GM19463 (cell line): ENCODE measurements around the gene FNBP1.

ENCODE experiments used
- ATAC-seq: cut with Tn5 transposase; IDR thresholded peaks from one replicate; pipeline ENCODE4 v1.9.1; 2021; ENCODE audit warnings: mild to moderate bottlenecking, moderate library complexity; ENCODE audit not compliant: unreplicated experiment

Gene FNBP1

DNA sequence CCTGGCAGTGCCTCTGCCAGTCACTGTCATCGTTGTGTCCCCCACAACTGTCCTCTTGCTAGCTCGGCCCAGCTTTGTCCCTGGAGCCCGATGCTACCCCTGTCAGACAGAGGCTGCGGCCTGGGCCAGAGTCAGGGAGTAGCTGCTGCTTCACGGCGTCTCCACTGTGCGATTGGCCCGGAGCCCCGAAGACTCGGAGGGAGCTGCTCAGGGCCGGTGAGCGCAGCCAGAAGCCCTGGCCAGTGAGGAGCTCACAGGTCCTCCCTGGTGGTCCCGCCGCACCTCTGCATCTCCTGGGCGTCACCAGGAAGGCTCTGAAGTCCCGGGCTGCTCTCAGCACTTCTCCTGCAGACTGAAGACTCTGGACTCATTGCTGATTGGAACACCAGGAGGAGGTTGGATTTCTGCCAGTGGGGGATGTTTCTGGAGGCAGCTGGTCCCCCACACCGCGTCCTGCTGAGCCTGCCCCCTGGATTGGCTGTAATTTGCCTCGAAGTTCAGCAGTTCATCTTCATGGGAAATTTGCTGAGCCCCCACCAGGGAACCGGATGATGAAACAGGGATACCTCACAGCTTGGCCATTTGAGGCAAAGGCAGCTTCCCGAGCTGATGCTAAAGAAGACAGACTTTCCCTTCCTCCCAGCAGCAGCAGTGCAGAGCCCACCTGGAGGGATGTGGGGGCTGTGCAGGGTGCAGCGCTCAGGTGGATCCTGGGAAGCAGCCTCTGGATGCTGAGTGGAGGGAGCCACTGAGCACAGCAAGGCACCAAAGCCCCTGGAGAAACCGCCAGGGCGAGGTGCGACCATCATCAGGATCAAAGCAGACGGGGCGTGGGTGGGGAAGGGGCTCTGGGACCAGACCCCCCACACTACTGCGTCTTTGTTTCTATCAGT, 162.1 kb downstream of the FNBP1 start:
- no peak for ATAC-seq

DNA sequence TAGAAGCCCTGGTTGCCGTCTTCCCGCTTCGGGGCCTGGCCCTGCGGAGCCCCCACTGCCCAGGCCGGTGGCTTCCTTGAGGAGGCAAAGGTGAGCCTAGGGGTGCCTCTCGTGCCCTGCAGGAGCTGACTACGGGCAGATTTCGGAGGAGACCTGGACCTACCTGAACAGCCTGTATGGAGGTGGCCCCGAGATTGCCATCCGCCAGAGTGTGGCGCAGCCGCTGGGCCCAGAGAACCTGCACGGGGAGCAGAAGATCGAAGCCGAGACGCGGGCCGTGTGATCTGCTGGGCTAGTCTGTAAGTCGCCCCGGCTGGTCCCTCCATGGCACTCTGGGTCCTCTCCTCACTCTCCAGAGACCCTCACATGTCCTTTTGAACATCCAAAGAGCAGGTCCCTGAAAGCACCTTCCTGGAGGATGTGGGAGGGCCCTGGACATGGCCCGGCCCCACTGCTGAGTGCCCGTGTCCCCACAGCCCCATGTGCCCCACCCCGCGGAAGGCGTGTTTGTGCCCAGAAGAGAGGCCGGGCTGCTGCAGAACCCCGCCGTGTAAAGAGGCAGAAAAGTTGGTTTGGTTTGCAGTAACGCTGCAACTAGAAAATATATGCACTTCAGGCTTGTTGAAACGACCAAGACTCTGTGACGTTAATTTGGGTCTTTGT, 162.9 kb downstream of the FNBP1 start:
- ATAC-seq: no peak

DNA sequence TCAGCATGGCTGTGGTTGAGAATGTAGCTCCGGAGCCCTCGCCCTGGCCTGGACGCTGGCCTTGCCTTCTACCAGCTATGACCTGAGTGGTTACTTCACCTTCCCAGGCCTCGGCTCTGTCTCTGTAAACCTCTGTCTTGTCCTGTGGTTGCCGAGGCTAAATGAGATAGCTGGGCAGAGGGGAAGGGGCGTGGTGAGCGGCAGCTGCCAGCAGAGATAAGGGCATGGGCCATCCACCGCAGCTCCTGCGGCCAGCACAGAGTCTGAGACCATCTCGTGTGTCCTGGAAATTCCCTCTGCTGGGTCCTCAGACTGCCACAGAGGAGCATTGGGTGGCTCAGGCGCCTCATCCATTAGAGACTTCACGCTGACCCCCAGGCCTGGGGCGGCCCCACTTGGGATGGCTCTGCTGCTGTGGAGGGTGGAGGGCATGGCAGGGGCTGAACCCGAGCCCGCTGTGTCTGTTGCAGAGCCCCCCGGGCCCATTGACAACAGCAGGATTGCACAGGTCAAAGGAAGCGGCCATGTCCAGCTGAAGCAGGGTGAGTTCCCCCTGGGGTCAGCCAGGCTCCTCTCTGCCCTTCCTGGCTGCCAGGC, 163.8 kb downstream of the FNBP1 start:
- no peak for ATAC-seq

- no peak for ATAC-seq
Observed at GRCh38 chr9:129878291-129878690, 164.7 kb downstream of the FNBP1 start.

- ATAC-seq: no peak
Observed at GRCh38 chr9:129876815-129877214, 166.2 kb downstream of the FNBP1 start.

- ATAC-seq: no peak
Observed at GRCh38 chr9:129875687-129876395, 167.1 kb downstream of the FNBP1 start.

- no peak for ATAC-seq
Observed at GRCh38 chr9:129875181-129875611, 167.8 kb downstream of the FNBP1 start.

- no peak for ATAC-seq
Observed at GRCh38 chr9:129874261-129875101, 168.5 kb downstream of the FNBP1 start.

GRCh38 chr9:129873563-129874190, 169.3 kb downstream of the FNBP1 start:
- no peak for ATAC-seq

DNA sequence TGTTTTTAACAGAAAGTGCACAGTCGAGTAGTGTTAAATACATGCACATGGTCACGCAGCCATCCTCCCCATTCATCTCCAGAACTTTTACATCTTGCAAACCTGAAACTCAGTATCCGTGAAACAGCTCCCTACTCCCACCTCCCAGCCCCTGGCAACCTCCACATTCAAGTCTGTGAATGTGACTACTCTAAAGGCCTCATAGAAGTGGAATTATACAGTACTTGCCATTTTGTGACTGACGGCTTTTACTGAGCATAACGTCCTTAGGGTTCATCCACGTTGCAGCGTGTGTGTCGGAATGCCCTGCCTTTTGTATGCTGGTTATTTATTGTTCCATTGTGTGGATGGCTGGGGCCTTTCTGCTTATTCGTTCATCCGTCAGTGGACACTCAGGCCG, 171.9 kb downstream of the FNBP1 start:
- ATAC-seq: no peak

DNA sequence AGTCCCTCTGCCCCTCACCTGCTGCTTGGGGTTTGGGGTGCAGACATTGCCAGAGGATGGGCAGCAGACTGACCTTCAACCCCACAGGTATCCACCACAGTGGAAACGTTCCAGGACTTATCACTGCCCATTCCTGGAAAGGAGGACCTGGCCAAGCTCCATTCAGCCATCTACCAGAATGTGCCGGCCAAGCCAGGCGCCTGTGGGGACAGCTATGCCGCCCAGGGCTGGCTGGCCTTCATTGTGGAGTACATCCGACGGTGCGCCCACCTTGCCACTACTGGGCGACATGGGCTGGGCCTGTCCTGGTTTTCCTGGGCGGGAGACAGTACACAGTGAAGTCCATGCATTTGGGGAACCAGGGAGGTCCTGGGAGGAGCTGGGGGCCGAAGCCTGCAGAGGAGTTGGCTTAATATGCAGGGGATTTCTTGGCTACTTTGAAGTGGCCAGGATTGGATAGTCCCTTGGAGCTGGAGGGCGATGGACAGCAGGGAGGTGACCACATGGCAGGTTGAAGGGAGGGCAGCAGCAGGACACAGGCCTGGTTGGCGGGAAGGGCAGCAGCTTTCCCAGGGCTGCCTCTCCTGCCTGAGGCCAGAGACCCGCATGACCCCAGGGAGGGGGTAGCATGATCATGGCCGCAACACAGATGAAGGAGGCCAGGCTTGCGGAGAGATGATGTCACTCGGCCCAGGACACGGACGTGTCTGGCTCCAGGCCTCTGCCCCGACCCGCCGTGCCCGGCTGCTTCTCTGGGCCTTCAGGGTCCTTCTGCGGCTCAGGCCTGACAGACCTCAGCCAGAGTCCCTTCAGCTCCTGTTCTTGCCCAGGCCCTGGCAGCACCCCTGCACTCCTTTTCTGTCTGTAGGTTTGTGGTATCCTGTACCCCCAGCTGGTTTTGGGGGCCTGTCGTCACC, 173.1 kb downstream of the FNBP1 start:
- ATAC-seq: no peak

DNA sequence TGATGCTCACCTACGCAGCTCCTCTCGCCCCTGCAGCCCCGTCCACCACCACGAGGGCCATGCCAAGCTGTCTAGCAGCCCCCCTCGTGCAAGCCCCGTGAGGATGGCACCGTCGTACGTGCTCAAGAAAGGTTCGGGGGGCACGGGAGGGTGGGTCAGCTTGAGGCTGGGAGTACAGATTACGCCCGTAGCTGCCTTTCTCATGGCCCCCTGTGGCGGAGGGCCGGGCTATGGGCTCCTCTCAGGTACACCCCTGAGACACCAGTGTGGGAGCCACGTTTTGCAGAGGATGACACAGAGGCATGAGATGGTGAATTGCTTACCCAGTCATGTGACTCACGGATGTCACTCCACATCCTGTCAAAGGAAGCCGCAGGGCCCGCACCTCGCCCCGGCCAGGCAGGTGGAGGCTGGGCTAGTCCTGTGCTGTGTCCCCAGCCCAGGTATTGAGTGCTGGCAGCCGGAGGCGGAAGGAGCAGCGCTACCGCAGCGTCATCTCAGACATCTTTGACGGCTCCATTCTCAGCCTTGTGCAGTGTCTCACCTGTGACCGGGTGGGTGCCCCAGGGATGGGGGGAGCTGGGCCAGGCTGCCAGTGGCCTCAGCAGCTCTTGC, 174.0 kb downstream of the FNBP1 start:
- no peak for ATAC-seq

- ATAC-seq: no peak
Observed at GRCh38 chr9:129868023-129868871, 174.7 kb downstream of the FNBP1 start.

GRCh38 chr9:129867136-129868022, 175.6 kb downstream of the FNBP1 start:
- ATAC-seq: no peak

- no peak for ATAC-seq
Observed at GRCh38 chr9:129866394-129867135, 176.4 kb downstream of the FNBP1 start.
